Psoas muscle (tissue), 8 donors: ENCODE data around the gene KCNMA1. TPM values are rescaled to one million over a fixed set of nuclear protein-coding genes. Genes with fewer than 3 reads are reported as not detected.

Source experiments
- ATAC-seq, 4 donors: fragments of 200-7000 bp; cut with Tn5 transposase; one replicate each; pipeline ENCODE4 v1.9.1; 2020; ENCODE audit warnings: moderate library complexity in 3 of 4, mild to moderate bottlenecking in 2 of 4
- DNase-seq, 2 donors: peaks; one replicate each; pipeline ENCODE4 v3.0.0-alpha.2; 2020
- H3K27ac ChIP-seq: fragments of 200-600 bp; one replicate; pipeline ENCODE4 v1.8.0; 2022
- H3K27me3 ChIP-seq, 3 donors: fragments of 200-600 bp in 1 of 3; one replicate each; pipeline versions ENCODE4 v1.6.1 to v1.8.0; 2013 to 2022; ENCODE audit warnings: low read length in 2 of 3, mild to moderate bottlenecking in 2 of 3, moderate library complexity in 1 of 3; ENCODE audit not compliant: insufficient read depth in 3 of 3
- H3K36me3 ChIP-seq, 2 donors: fragments of 200-600 bp in 1 of 2; one replicate each; pipeline versions ENCODE4 v1.6.1 to v1.8.0; 2013 to 2022; ENCODE audit warnings: low read depth in 1 of 2, mild to moderate bottlenecking in 1 of 2, moderate library complexity in 1 of 2; ENCODE audit not compliant: insufficient read depth in 1 of 2
- H3K4me1 ChIP-seq: fragments of 200-600 bp; one replicate; pipeline ENCODE4 v1.8.0; 2022
- H3K4me3 ChIP-seq: fragments of 200-600 bp; one replicate; pipeline ENCODE4 v1.8.0; 2022; ENCODE audit warnings: mild to moderate bottlenecking
- H3K9me3 ChIP-seq: fragments of 200-600 bp; one replicate; pipeline ENCODE4 v1.8.0; 2022
- WGBS, 3 donors: extraction: QIAGEN DNeasy Blood & Tissue Kit; methylation state at CpG; one replicate each; pipeline versions ENCODE4 v1.1.6 to v1.1.7; 2013; 5-methylcytosine and 5-hydroxymethylcytosine counted together
- intact Hi-C, 2 donors: fragments of 100-400 bp; cut with DNase I; formaldehyde crosslinking; loops; one replicate each; pipeline versions ENCODE4 v1.11.0 to v1.14.2; 2022
- polyA plus RNA-seq, 3 donors: library from polyadenylated mRNA; stranded (reverse); fragments of 200-250 nt; gene quantifications; one replicate each; pipeline ENCODE4 v1.2.3, GENCODE V29; 2013
- total RNA-seq, 4 donors: library from RNA; stranded (reverse); fragmentation: NEBNext Ultra II Directional in 2 of 4; extraction: Animal tissue kit (Norgen Biotek cat#: 25700) in 2 of 4; gene quantifications; one replicate each; pipeline versions ENCODE4 v1.2.1 to v1.2.4, GENCODE V29; 2021 to 2023
- TF ChIP-seq, protein P1 (sequence below): fragments of 200-600 bp; IDR thresholded peaks from one replicate; pipeline ENCODE4 v1.8.0; 2022; ENCODE audit warnings: antibody characterized with exemption
- donor health status: healthy with polysubstance abuse.
- donor health status: DM: no; HTN: no; CAD: no; lungs with moderate emphysema.
- donor health status: Bipolar disorder and iron deficiency.
- donor health status: healthy.
- donor health status: DM: yes; HTN: yes; CAD: no.
- donor health status: DM: no; HTN: no; CAD: no.
- donor health status: DM: no; HTN: no; CAD: no.
- donor health status: DM: yes; HTN: yes; CAD: no.

The KCNMA1 gene
- total and polyA plus RNA-seq, 7 donors = 7.9 to 53.0 (median 41.9) TPM

DNA sequence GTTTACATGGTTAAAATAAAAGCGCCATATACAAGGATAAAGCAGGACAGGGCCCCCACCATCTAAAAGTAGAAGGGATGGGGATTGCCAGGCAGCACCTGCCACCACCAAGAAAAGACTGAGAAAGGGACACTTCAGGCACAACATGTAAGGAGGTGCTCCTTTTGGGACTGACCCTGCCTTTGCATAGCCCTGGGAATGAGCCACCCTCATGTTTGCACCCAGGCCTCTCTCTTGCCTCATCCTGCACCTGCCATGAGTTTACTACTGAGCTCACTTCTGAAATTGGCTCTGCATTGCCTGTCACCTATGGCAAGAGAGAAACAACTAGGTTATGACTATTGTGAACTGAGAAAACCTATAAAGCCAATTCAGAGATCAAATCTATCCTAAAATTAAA, 489.7 kb downstream of the KCNMA1 start:
- Histone ChIP-seq H3K4me1 (peaks cover 7% of the 10 kb centered on the region), H3K36me3 (no peaks in the 10 kb centered on the region), H3K27me3 (no peaks in the 10 kb centered on the region), H3K9me3 (no peaks in the 10 kb centered on the region), H3K4me3 (no peak overlapping the region), H3K27ac (no peak overlapping the region)
- TF ChIP-seq, protein P1, sequence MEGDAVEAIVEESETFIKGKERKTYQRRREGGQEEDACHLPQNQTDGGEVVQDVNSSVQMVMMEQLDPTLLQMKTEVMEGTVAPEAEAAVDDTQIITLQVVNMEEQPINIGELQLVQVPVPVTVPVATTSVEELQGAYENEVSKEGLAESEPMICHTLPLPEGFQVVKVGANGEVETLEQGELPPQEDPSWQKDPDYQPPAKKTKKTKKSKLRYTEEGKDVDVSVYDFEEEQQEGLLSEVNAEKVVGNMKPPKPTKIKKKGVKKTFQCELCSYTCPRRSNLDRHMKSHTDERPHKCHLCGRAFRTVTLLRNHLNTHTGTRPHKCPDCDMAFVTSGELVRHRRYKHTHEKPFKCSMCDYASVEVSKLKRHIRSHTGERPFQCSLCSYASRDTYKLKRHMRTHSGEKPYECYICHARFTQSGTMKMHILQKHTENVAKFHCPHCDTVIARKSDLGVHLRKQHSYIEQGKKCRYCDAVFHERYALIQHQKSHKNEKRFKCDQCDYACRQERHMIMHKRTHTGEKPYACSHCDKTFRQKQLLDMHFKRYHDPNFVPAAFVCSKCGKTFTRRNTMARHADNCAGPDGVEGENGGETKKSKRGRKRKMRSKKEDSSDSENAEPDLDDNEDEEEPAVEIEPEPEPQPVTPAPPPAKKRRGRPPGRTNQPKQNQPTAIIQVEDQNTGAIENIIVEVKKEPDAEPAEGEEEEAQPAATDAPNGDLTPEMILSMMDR = no peak
- 92 to 100% (median 98%) methylated on average over 1 of the region's 1 CpG for WGBS, 3 donors
- ATAC-seq = peak in 3 of 4 donors; percentile 66 to 69 (median 66)
- intact Hi-C loops = no loop called here
- no peak for DNase-seq

DNA sequence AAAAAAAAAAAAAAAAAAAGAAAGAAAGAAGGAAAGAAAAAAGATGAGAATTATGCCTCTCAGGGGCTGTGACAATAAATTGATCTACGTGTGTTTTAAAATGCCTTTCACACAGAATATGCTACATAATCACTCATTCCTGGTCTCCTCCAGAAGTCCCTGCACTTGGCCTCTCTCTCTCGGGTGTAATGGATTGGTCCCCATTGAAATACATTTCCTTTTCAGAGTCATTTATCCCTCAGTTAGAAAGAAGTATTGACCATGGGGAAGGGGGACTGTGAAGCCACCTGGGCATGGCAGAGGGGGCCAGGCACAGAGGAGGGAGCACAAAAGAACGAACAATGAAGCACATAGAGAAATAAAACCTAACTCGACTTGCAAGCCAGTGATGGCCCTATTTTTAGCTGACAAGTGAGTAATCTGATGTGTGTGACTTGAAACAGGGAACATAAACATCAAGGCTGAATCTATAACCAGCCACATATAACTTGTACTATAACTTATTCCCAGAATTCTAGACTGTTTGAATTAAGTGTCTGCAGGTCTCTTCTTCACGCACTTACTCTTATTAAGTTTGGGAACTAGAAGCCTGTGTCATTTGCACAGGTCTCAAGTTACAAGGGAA, 490.8 kb downstream of the KCNMA1 start:
- TF ChIP-seq, protein P1 = no peak
- no peaks in the 10 kb centered on the region for H3K9me3 ChIP-seq
- DNase-seq (no peak), ATAC-seq (peak in 3 of 4 donors; percentile 39 to 82 (median 64))
- H3K4me3 ChIP-seq = no peak overlapping the region
- 50 to 57% (median 51%) methylated on average over 5 of the region's 5 CpGs for WGBS, 3 donors
- intact Hi-C loops = no loop called here
- H3K4me1 ChIP-seq = peaks cover 7% of the 10 kb centered on the region
- H3K27me3 ChIP-seq = no peaks in the 10 kb centered on the region
- no peaks in the 10 kb centered on the region for H3K36me3 ChIP-seq
- no peak overlapping the region for H3K27ac ChIP-seq

DNA sequence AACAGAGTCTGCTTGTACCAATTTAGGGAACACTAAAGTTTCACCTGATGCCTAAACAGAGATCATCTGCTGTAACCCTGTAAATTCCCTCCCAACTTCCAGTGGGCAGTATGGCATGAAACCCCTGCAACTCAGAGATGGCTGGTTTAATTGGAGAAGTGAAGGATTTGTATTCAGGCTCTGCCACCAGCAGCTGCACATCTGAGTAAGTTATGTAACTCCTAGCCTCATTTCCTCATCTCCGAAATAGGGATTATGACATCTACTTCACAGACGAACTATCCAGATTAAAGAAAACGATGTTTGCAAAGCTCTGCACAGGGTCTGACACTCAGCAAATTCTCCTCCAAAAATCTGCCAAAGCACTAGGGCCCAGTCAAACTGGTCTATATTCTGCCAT, 493.0 kb downstream of the KCNMA1 start:
- intact Hi-C loops = no loop called here
- no peak for DNase-seq
- no peaks in the 10 kb centered on the region for H3K27me3 ChIP-seq
- no peak overlapping the region for H3K27ac ChIP-seq
- no peak for ATAC-seq
- H3K4me3 ChIP-seq = no peak overlapping the region
- 78 to 83% (median 81%) methylated on average over 3 of the region's 3 CpGs for WGBS, 3 donors
- TF ChIP-seq, protein P1 = no peak
- H3K36me3 ChIP-seq = no peaks in the 10 kb centered on the region
- H3K4me1 ChIP-seq = peaks cover 7% of the 10 kb centered on the region
- H3K9me3 ChIP-seq = no peaks in the 10 kb centered on the region

DNA sequence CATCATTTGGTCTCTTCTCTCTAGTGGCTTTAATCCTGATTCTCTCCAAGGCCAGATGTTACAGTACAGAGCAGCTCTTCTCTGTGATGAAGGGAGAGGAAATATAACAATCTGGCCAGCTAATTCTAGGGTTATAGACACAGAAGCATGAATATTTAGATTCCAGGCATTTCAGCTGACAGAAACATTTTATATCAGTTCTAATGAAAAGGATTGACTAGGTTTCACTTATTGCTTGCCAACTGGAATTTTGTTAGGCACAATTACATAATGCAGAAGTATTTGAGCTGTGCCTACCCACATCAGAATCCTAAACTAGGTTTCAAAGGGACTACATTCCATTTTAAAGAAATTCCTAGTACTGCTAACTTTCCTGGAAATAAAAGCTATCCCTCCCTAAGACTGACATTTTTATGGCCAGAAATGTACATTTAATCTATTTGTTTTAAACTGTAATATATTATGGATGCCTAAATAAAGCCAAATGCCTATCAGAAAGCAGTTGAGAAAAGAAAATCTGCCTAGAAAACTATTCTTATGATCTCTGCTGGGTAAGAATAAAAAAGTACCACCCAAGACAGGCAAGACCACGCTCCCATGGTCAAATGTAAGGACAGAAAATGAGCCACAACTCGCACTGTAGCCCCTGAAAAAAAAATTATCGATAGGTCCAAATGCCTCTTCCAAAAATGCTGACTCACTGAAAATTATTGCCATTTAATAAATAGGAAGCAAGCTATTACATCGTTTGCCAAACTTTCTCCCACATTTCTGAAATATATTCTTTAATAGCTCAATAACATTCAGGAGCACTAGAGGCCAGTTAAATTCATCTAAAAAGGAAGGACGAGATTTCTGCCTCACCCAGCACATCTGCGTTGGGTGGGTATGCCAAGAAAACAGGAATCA, 498.1 kb downstream of the KCNMA1 start:
- H3K9me3 ChIP-seq = no peaks in the 10 kb centered on the region
- 83 to 87% (median 85%) methylated on average over 6 of the region's 6 CpGs for WGBS, 3 donors
- H3K27ac ChIP-seq = no peak overlapping the region
- H3K4me1 ChIP-seq = no peaks in the 10 kb centered on the region
- ATAC-seq (no peak), DNase-seq (no peak)
- intact Hi-C loops = no loop called here
- H3K36me3 ChIP-seq = no peaks in the 10 kb centered on the region
- H3K27me3 ChIP-seq = no peaks in the 10 kb centered on the region
- TF ChIP-seq, protein P1 = no peak
- H3K4me3 ChIP-seq = no peak overlapping the region
